Endothelial cell of umbilical vein (primary cell): ENCODE data around the gene SOHLH1. TPM values are rescaled to one million over a fixed set of nuclear protein-coding genes. Genes with fewer than 3 reads are reported as not detected.

ENCODE experiments used
- BruUV-seq: library from RNA; stranded (reverse); fragments of 400-500 nt; replicated peaks from 2 replicates; lab custom pipeline; 2021; lab: Mats Ljungman, UMichigan
- CTCF ChIA-PET: fragments of 300-600, 350-600 bp; sonication (Branson Sonifier 250); formaldehyde crosslinking; loops from one replicate; lab custom pipeline; 2021; ENCODE audit warnings: antibody characterized with exemption, inconsistent platforms; lab: Charles Lee
- POLR2A ChIA-PET: fragments of 300-600, 350-600 bp; sonication (Branson Sonifier 250); formaldehyde crosslinking; loops from one replicate; lab custom pipeline; 2021; ENCODE audit warnings: antibody characterized with exemption, inconsistent platforms; lab: Charles Lee
- DNase-seq: peaks from one replicate; pipeline ENCODE4 v3.0.0-alpha.2; 2011; ENCODE audit warnings: low read depth, low spot score
- FAIRE-seq: peaks from 2 replicates; lab custom pipeline; 2011; peaks lifted over from hg19 to GRCh38; lab: Jason Lieb, UNC
- H2AFZ ChIP-seq: 2 replicates; pipeline ENCODE4 v1.6.0; 2012; ENCODE audit warnings: low read depth, low read length, control low read depth, inconsistent platforms
- H3K27ac ChIP-seq: 2 replicates; pipeline ENCODE4 v1.5.1; 2011; ENCODE audit warnings: low read depth, mild to moderate bottlenecking, control low read depth, low read length, moderate library complexity; ENCODE audit not compliant: insufficient read depth
- H3K27me3 ChIP-seq, 2 experiments: 2 replicates each; pipeline versions ENCODE4 v1.6.0 to v1.6.1; 2011; ENCODE audit warnings: low read length in 2 of 2, mixed read lengths in 1 of 2; ENCODE audit not compliant: control insufficient read depth in 2 of 2, insufficient read depth in 2 of 2
- H3K36me3 ChIP-seq, 2 experiments: 2 replicates in 1 of 2; 3 replicates in 1 of 2; pipeline ENCODE4 v1.5.1; 2011; ENCODE audit warnings: low read length in 2 of 2, mild to moderate bottlenecking in 1 of 2, moderate library complexity in 1 of 2; ENCODE audit not compliant: control insufficient read depth in 2 of 2, insufficient read depth in 2 of 2; ENCODE audit errors: extremely low read depth in 1 of 2
- H3K4me1 ChIP-seq: 3 replicates; pipeline ENCODE4 v1.5.1; 2011; ENCODE audit warnings: mild to moderate bottlenecking, low read length; ENCODE audit not compliant: control insufficient read depth, insufficient read depth; ENCODE audit errors: extremely low read depth
- H3K4me2 ChIP-seq: 2 replicates; pipeline ENCODE4 v1.6.1; 2011; ENCODE audit warnings: low read length, control low read depth, mixed read lengths; ENCODE audit not compliant: insufficient read depth
- H3K4me3 ChIP-seq, 3 experiments: fragments of 200-600 bp in 1 of 3; sonication (generic), shearing (Covaris generic) in 1 of 3; replicated peaks in 1 of 3; 2 replicates each; pipeline ENCODE4 v1.5.1; 2011 to 2016; ENCODE audit warnings: control low read depth in 3 of 3, low read length in 3 of 3, mild to moderate bottlenecking in 2 of 3, inconsistent platforms in 1 of 3, low read depth in 1 of 3, moderate library complexity in 1 of 3; ENCODE audit not compliant: insufficient read depth in 1 of 3
- H3K79me2 ChIP-seq: 2 replicates; pipeline ENCODE4 v1.6.0; 2012; ENCODE audit warnings: low read length, inconsistent platforms; ENCODE audit not compliant: control insufficient read depth, insufficient read depth
- H3K9ac ChIP-seq: replicated peaks from 2 replicates; pipeline ENCODE3; 2011; ENCODE audit warnings: low read length, control low read depth; ENCODE audit not compliant: insufficient read depth; ENCODE audit errors: extremely low read depth
- H3K9me1 ChIP-seq: replicated peaks from 3 replicates; pipeline ENCODE4 v1.6.0; 2011; ENCODE audit warnings: mild to moderate bottlenecking, low read length; ENCODE audit not compliant: control insufficient read depth, insufficient read depth; ENCODE audit errors: extremely low read depth
- H3K9me3 ChIP-seq: replicated peaks from 2 replicates; pipeline ENCODE4 v1.5.1; 2012; ENCODE audit warnings: low read length, inconsistent platforms; ENCODE audit not compliant: control insufficient read depth, insufficient read depth
- H4K20me1 ChIP-seq: replicated peaks from 2 replicates; pipeline ENCODE3; 2011; ENCODE audit warnings: mild to moderate bottlenecking, low read length; ENCODE audit not compliant: control insufficient read depth, insufficient read depth; ENCODE audit errors: extremely low read depth
- EZH2 ChIP-seq: IDR thresholded peaks from 2 replicates; pipeline ENCODE4 v1.6.1; 2012; ENCODE audit warnings: borderline replicate concordance, low read depth, mild to moderate bottlenecking, moderate library complexity, low read length, inconsistent platforms; ENCODE audit not compliant: severe bottlenecking
- FOS ChIP-seq: IDR thresholded peaks from 2 replicates; pipeline ENCODE4 v1.6.1; 2011; ENCODE audit warnings: mild to moderate bottlenecking, low read length, moderate library complexity, borderline replicate concordance; ENCODE audit not compliant: insufficient read depth
- GATA2 ChIP-seq: IDR thresholded peaks from 2 replicates; pipeline ENCODE4 v1.7.0; 2011; ENCODE audit warnings: low read depth, mild to moderate bottlenecking, moderate library complexity, mixed read lengths, low read length; ENCODE audit not compliant: insufficient read length, insufficient read depth
- JUN ChIP-seq: IDR thresholded peaks from 2 replicates; pipeline ENCODE4 v1.6.1; 2011; ENCODE audit warnings: borderline replicate concordance, low read depth; ENCODE audit not compliant: insufficient read length, insufficient read depth
- MYC ChIP-seq: IDR thresholded peaks from one replicate; pipeline ENCODE4 v1.6.1; 2011; ENCODE audit warnings: mild to moderate bottlenecking, low read depth, low read length
- POLR2A ChIP-seq: IDR thresholded peaks from 2 replicates; pipeline ENCODE4 v1.6.1; 2012; ENCODE audit warnings: low read depth, mild to moderate bottlenecking, control low read depth, low read length
- POLR2AphosphoS5 ChIP-seq: IDR thresholded peaks from 2 replicates; pipeline ENCODE4 v1.6.1; 2012; ENCODE audit warnings: low read depth, mild to moderate bottlenecking, control low read depth, low read length, moderate library complexity; ENCODE audit not compliant: insufficient read depth
- dilution Hi-C: fragments of 300-500 bp; cut with MboI; formaldehyde crosslinking; loops from one replicate; pipeline ENCODE4 v1.15.0; 2019; ENCODE audit warnings: low sequenced_read_pairs; ENCODE audit not compliant: extremely low pct_ligation_motif_present
- intact Hi-C: fragments of 100-400 bp; cut with micrococcal nuclease; formaldehyde crosslinking; loops from one replicate; pipeline ENCODE4 v1.10.0; 2022
- polyA plus RNA-seq, 4 experiments: library from polyadenylated mRNA; depleted of rRNA in 3 of 4; stranded (reverse) in 3 of 4; unstranded in 1 of 4; fragments of >200 nt; gene quantifications; 2 replicates each; pipeline versions ENCODE4 v1.2.1 to v1.2.3, GENCODE V29; 2011 to 2012; ENCODE audit warnings: missing spikeins in 1 of 4
- total RNA-seq: library from RNA; stranded (reverse); gene quantifications from 2 replicates; pipeline ENCODE4 v1.2.3, GENCODE V29; 2021
- TF ChIP-seq, protein P1 (sequence below): IDR thresholded peaks from 2 replicates; pipeline ENCODE4 v1.6.1; 2011; ENCODE audit not compliant: insufficient read depth, insufficient read length
- TF ChIP-seq, protein P2 (sequence below), 2 donors: IDR thresholded peaks; 1 replicate in 1 of 2; 2 replicates in 1 of 2; pipeline ENCODE4 v1.5.1; 2011; ENCODE audit warnings: low read length in 2 of 2, mild to moderate bottlenecking in 2 of 2, moderate library complexity in 2 of 2, control low read depth in 1 of 2, inconsistent platforms in 1 of 2, low read depth in 1 of 2; ENCODE audit not compliant: insufficient read depth in 1 of 2; ENCODE audit errors: extremely low read depth in 1 of 2

Gene SOHLH1
- total and polyA plus RNA-seq, 2 donors (not counting 3 experiments of a cell fraction or from before 2014, with no cell fraction given), result not detected

DNA sequence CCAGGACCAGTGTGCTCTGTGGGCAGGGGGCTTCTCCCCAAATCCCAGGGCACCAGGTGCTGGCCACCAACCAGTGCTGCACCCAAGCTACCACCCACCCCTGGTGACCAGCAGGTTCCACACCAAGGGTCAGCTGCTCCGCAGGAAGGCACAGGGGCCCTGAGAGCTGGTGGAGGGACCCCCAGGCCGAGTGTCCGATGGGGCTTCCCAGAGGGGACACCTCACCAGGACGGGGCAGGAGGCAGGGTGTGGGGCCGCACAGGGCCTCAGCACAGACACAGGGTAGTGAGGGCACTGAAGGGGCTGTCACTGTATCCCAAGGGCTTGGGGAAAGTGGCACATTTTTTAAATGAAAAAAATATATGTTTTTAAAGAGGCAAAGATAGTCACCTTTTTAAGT is 18.1 kb downstream of the SOHLH1 start:
- dilution Hi-C loops, result no loop called here
- BruUV-seq, result no TSS peak

DNA sequence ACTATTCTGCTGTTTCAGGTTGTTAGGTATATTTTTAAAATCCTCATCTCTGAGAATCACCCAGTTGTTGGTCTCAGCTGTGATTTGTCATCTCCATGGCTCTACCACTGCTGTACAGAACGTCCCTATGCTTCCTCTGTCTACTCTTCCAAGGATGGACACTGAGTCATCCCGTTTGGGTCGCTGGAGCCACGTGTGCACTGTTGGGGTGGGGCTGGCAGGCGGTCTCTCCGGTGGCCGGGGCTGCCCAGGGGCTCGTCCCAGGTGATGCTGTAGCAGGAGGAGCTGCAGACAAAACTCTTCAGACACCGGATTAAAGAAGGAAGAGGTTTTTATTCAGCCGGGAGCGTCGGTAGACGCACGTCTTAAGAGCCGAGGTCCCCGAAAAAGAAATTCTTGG is 19.2 kb downstream of the SOHLH1 start:
- no peaks in the 10 kb centered on the region for H3K9me3 ChIP-seq
- no peak overlapping the region for H3K4me2 ChIP-seq
- TF ChIP-seq, protein P1, sequence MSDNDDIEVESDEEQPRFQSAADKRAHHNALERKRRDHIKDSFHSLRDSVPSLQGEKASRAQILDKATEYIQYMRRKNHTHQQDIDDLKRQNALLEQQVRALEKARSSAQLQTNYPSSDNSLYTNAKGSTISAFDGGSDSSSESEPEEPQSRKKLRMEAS, result no peak
- TF ChIP-seq JUN (no peak), MYC (no peak), POLR2A (no peak), POLR2AphosphoS5 (no peak), EZH2 (no peak), GATA2 (no peak), FOS (no peak)
- TF ChIP-seq, protein P2, sequence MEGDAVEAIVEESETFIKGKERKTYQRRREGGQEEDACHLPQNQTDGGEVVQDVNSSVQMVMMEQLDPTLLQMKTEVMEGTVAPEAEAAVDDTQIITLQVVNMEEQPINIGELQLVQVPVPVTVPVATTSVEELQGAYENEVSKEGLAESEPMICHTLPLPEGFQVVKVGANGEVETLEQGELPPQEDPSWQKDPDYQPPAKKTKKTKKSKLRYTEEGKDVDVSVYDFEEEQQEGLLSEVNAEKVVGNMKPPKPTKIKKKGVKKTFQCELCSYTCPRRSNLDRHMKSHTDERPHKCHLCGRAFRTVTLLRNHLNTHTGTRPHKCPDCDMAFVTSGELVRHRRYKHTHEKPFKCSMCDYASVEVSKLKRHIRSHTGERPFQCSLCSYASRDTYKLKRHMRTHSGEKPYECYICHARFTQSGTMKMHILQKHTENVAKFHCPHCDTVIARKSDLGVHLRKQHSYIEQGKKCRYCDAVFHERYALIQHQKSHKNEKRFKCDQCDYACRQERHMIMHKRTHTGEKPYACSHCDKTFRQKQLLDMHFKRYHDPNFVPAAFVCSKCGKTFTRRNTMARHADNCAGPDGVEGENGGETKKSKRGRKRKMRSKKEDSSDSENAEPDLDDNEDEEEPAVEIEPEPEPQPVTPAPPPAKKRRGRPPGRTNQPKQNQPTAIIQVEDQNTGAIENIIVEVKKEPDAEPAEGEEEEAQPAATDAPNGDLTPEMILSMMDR (IDR thresholded peaks at IDR 0.05; ENCODE audit: extremely low read depth in 1 of 2, insufficient read depth in 1 of 2, low read depth in 1 of 2, low read length in 2 of 2), result no peak
- ChIA-PET POLR2A (no interaction called here), CTCF (interaction anchor here (0.7 kb wide), 1 partner anchor 8 kb away, joined by 3 read pairs; no protein-coding TSS in a partner anchor)
- DNase-seq, result no peak
- dilution Hi-C loops (no loop called here), intact Hi-C loops (no loop called here)
- no peak overlapping the region for H3K4me3 ChIP-seq
- no peaks in the 10 kb centered on the region for H3K27me3 ChIP-seq
- H3K27ac ChIP-seq, result no peak overlapping the region
- no peak overlapping the region for H3K9ac ChIP-seq
- no peaks in the 10 kb centered on the region for H4K20me1 ChIP-seq
- no peak for FAIRE-seq
- BruUV-seq, result no TSS peak
- no peaks in the 10 kb centered on the region for H3K9me1 ChIP-seq
- no peaks in the 10 kb centered on the region for H3K4me1 ChIP-seq
- no peaks in the 10 kb centered on the region for H3K36me3 ChIP-seq
- no peaks in the 10 kb centered on the region for H3K79me2 ChIP-seq
- H2AFZ ChIP-seq, result no peak overlapping the region

More for the DNA sequence above, 18.1 kb downstream of the SOHLH1 start:
- H3K4me2 ChIP-seq, result no peak overlapping the region
- H3K27me3 ChIP-seq, result no peaks in the 10 kb centered on the region
- H3K27ac ChIP-seq, result no peak overlapping the region
- H2AFZ ChIP-seq, result no peak overlapping the region
- H3K4me1 ChIP-seq, result no peaks in the 10 kb centered on the region
- H4K20me1 ChIP-seq, result no peaks in the 10 kb centered on the region
- no peak for FAIRE-seq
- ChIA-PET POLR2A (no interaction called here), CTCF (no interaction called here)
- no peak for TF ChIP-seq EZH2
- no peak for TF ChIP-seq POLR2AphosphoS5
- TF ChIP-seq, protein P1, result no peak
- TF ChIP-seq MYC, result no peak
- TF ChIP-seq, protein P2 (IDR thresholded peaks at IDR 0.05; ENCODE audit: extremely low read depth in 1 of 2, insufficient read depth in 1 of 2, low read depth in 1 of 2, low read length in 2 of 2), result no peak
- TF ChIP-seq POLR2A, result no peak
- H3K9ac ChIP-seq, result no peak overlapping the region
- no peaks in the 10 kb centered on the region for H3K36me3 ChIP-seq
- no peak overlapping the region for H3K4me3 ChIP-seq
- H3K9me3 ChIP-seq, result no peaks in the 10 kb centered on the region
- no peaks in the 10 kb centered on the region for H3K79me2 ChIP-seq
- DNase-seq, result no peak
- H3K9me1 ChIP-seq, result no peaks in the 10 kb centered on the region
- intact Hi-C loops, result no loop called here
